ENCODE results near the gene NF1.

GRCh38 chr17:31293581-31293980 is 198.8 kb downstream of the NF1 start:
- TF ChIP-seq CTCF (IDR thresholded peaks at IDR 0.05 in 8 of 11, conservative IDR thresholded peaks at IDR 0.05 in 3 of 11) (no peak), POLR2A (IDR thresholded peaks at IDR 0.05) (no peak)
